Thyroid gland (tissue), 4 donors: ENCODE measurements around the gene SERINC2.
A peak's percentile ranks its signal among the peaks of the same experiment; 100 is the strongest.

Experiments used
- CTCF ChIP-seq, 6 experiments: fragments of 200-600 bp in 3 of 6; fragments of 450-650 bp in 3 of 6; sonication (generic) in 3 of 6; IDR thresholded peaks; one replicate each; pipeline ENCODE4 v1.5.1; 2016 to 2019; ENCODE audit warnings: antibody characterized with exemption in 6 of 6, mild to moderate bottlenecking in 2 of 6, inconsistent platforms in 1 of 6, moderate library complexity in 1 of 6
- POLR2A ChIP-seq, 2 donors: fragments of 450-650 bp; IDR thresholded peaks; one replicate each; pipeline ENCODE4 v1.6.1; 2017; ENCODE audit warnings: antibody characterized with exemption in 2 of 2, mild to moderate bottlenecking in 2 of 2, moderate library complexity in 1 of 2

GRCh38 chr1:31412732-31413404, at the start of gene SERINC2:
- TF ChIP-seq CTCF (IDR thresholded peaks at IDR 0.05), result no peak
- TF ChIP-seq POLR2A (IDR thresholded peaks at IDR 0.05), result peak; percentile 32 to 65
